Esophagus muscularis mucosa (tissue), 3 donors: ENCODE results near the gene TEAD3.

Experiments
- POLR2A ChIP-seq: fragments of 450-650 bp; IDR thresholded peaks from one replicate; pipeline ENCODE4 v1.6.1; 2017; ENCODE audit warnings: antibody characterized with exemption, moderate library complexity, mild to moderate bottlenecking, low read depth
- POLR2AphosphoS5 ChIP-seq, 2 donors: sonication (generic); formaldehyde crosslinking; IDR thresholded peaks; one replicate each; pipeline ENCODE4 v1.6.1; 2017; ENCODE audit warnings: antibody characterized with exemption in 2 of 2
- TF ChIP-seq, protein P1 (sequence below), 3 experiments: fragments of 200-600 bp in 2 of 3; fragments of 450-650 bp in 1 of 3; sonication (generic) in 2 of 3; IDR thresholded peaks; one replicate each; pipeline ENCODE4 v1.5.1; 2017 to 2019; ENCODE audit warnings: antibody characterized with exemption in 3 of 3, mild to moderate bottlenecking in 2 of 3, moderate library complexity in 1 of 3

DNA sequence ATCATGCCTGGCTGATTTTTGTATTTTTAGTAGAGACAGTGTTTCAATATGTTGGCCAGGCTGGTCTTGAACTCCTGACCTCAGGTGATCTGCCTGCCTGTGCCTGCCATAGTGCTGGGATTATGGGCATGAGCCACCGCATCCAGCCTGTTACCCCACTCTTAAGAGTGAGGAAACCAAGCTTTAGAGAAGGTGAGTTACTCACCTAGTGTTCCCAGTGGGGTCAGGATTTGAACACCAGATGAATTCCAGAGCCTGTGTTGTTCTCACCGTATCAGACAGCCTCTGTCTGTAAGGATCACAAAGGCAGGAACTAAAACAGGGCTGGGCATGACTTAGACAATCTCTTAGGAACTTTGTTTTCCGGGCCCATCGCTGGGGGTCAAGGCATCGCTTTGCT lies 54.2 kb downstream of the TEAD3 start:
- TF ChIP-seq POLR2AphosphoS5 (IDR thresholded peaks at IDR 0.05), result no peak
- TF ChIP-seq, protein P1, sequence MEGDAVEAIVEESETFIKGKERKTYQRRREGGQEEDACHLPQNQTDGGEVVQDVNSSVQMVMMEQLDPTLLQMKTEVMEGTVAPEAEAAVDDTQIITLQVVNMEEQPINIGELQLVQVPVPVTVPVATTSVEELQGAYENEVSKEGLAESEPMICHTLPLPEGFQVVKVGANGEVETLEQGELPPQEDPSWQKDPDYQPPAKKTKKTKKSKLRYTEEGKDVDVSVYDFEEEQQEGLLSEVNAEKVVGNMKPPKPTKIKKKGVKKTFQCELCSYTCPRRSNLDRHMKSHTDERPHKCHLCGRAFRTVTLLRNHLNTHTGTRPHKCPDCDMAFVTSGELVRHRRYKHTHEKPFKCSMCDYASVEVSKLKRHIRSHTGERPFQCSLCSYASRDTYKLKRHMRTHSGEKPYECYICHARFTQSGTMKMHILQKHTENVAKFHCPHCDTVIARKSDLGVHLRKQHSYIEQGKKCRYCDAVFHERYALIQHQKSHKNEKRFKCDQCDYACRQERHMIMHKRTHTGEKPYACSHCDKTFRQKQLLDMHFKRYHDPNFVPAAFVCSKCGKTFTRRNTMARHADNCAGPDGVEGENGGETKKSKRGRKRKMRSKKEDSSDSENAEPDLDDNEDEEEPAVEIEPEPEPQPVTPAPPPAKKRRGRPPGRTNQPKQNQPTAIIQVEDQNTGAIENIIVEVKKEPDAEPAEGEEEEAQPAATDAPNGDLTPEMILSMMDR (IDR thresholded peaks at IDR 0.05), result no peak
- no peak for TF ChIP-seq POLR2A
